K562 (cell line): ENCODE measurements around the gene TUBA1A. TPM values are rescaled to one million over a fixed set of nuclear protein-coding genes. Genes with fewer than 3 reads are reported as not detected.

Experiments
- BRD4 ChIP-seq: fragments of 200-600 bp; sonication (generic); IDR thresholded peaks from 2 replicates; pipeline ENCODE4 v1.6.1; 2017; ENCODE audit warnings: inconsistent platforms
- BRD9 ChIP-seq: fragments of 450-650 bp; IDR thresholded peaks from 2 replicates; pipeline ENCODE4 v1.6.1; 2018; ENCODE audit warnings: low read depth; ENCODE audit not compliant: partially characterized antibody
- CEBPB ChIP-seq: fragments of 450-650 bp; IDR thresholded peaks from 2 replicates; pipeline ENCODE4 v1.6.1; 2016; ENCODE audit warnings: missing genetic modification characterization, missing compliant biosample characterization
- CREB1 ChIP-seq, 2 experiments: sonication (generic) in 1 of 2; formaldehyde crosslinking in 1 of 2; IDR thresholded peaks; 2 replicates each; pipeline versions ENCODE4 v1.6.1 to v1.8.0; 2012 to 2022; ENCODE audit warnings: inconsistent platforms in 1 of 2, mild to moderate bottlenecking in 1 of 2, missing genetic modification reagents in 1 of 2, moderate library complexity in 1 of 2
- CREM ChIP-seq: IDR thresholded peaks from 2 replicates; pipeline ENCODE4 v1.6.1; 2014; ENCODE audit warnings: antibody characterized with exemption, low read depth
- CXXC5 ChIP-seq: fragments of 250-450 bp; sonication (Bioruptor Pico); IDR thresholded peaks from 2 replicates; pipeline ENCODE4 v1.8.0; 2022; ENCODE audit warnings: inconsistent platforms, mild to moderate bottlenecking, moderate library complexity
- ETV5 ChIP-seq: sonication (generic); formaldehyde crosslinking; IDR thresholded peaks from 2 replicates; pipeline ENCODE4 v1.4.0; 2020; ENCODE audit warnings: low read depth, mild to moderate bottlenecking, missing genetic modification reagents
- FOS ChIP-seq: IDR thresholded peaks from 3 replicates; pipeline ENCODE4 v1.6.1; 2011; ENCODE audit not compliant: insufficient read length; ENCODE audit errors: extremely low read depth
- MYNN ChIP-seq, 2 experiments: sonication (generic); formaldehyde crosslinking in 1 of 2; IDR thresholded peaks; 2 replicates each; pipeline versions ENCODE4 v1.5.0 to v1.6.1; 2016 to 2020; ENCODE audit warnings: antibody characterized with exemption in 1 of 2, missing genetic modification reagents in 1 of 2
- NCOA1 ChIP-seq: fragments of 450-650 bp; IDR thresholded peaks from 2 replicates; pipeline ENCODE4 v1.6.1; 2016; ENCODE audit warnings: low read depth
- NEUROD1 ChIP-seq: fragments of 150-350 bp; IDR thresholded peaks from 2 replicates; pipeline ENCODE4 v1.6.1; 2014; ENCODE audit warnings: borderline replicate concordance, low read length, low read depth; ENCODE audit not compliant: partially characterized antibody
- OTX1 ChIP-seq: fragments of 450-650 bp; formaldehyde crosslinking; IDR thresholded peaks from 2 replicates; pipeline ENCODE4 v1.4.0; 2022; ENCODE audit warnings: mild to moderate bottlenecking
- POLR2A ChIP-seq: fragments of 450-650 bp; conservative IDR thresholded peaks from 2 replicates; pipeline ENCODE4 v1.6.1; 2016
- PRDM10 ChIP-seq: fragments of 450-650 bp; IDR thresholded peaks from 2 replicates; pipeline ENCODE4 v1.6.1; 2018; ENCODE audit not compliant: partially characterized antibody
- SREBF1 ChIP-seq: fragments of 150-350 bp; IDR thresholded peaks from 2 replicates; pipeline ENCODE4 v1.6.1; 2014; ENCODE audit warnings: antibody characterized with exemption, low read depth, low read length, borderline replicate concordance
- YY1 ChIP-seq, 3 experiments: IDR thresholded peaks; 2 replicates each; pipeline ENCODE4 v1.6.1; 2011; ENCODE audit warnings: low read length in 2 of 3, mild to moderate bottlenecking in 2 of 3, moderate library complexity in 2 of 3, borderline replicate concordance in 1 of 3, control low read depth in 1 of 3, low read depth in 1 of 3; ENCODE audit not compliant: insufficient read depth in 3 of 3, insufficient replicate concordance in 2 of 3, control insufficient read depth in 1 of 3, insufficient read length in 1 of 3; ENCODE audit errors: extremely low read depth in 1 of 3
- ZNF24 ChIP-seq: fragments of 450-650 bp; IDR thresholded peaks from 2 replicates; pipeline ENCODE4 v1.6.1; 2016
- ZNF253 ChIP-seq: fragments of 250-450 bp; sonication (Bioruptor Pico); conservative IDR thresholded peaks from 2 replicates; pipeline ENCODE4 v1.6.1; 2021; ENCODE audit warnings: mild to moderate bottlenecking
- ZNF561 ChIP-seq: fragments of 450-650 bp; formaldehyde crosslinking; conservative IDR thresholded peaks from 2 replicates; pipeline ENCODE4 v1.4.0; 2020; ENCODE audit warnings: mild to moderate bottlenecking, moderate library complexity
- polyA plus RNA-seq, 8 experiments: library from polyadenylated mRNA; depleted of rRNA in 4 of 8; stranded (reverse) in 5 of 8; unstranded in 3 of 8; fragments of >200 nt; fragmentation: Nextera tagmentation in 2 of 8; fragmentation: Illumina TruSeq in 1 of 8; extraction: Ambion mirVana in 2 of 8; extraction: Trizol in 1 of 8; gene quantifications; 2 replicates each; pipeline versions ENCODE4 v1.2.1 to v1.2.3, GENCODE V29; 2011 to 2014; ENCODE audit warnings: inconsistent platforms in 1 of 8, missing spikeins in 1 of 8
- total RNA-seq, 7 experiments: library from RNA; depleted of rRNA in 6 of 7; stranded (reverse); fragments of >200 nt in 6 of 7; fragmentation: Illumina TruSeq in 2 of 7; extraction: Trizol in 2 of 7; gene quantifications; 2 replicates each; pipeline versions ENCODE4 v1.2.1 to v1.2.3, GENCODE V29; 2011 to 2021; ENCODE audit warnings: low replicate concordance in 1 of 7
- TF ChIP-seq, protein P1 (sequence below): fragments of 450-650 bp; formaldehyde crosslinking; conservative IDR thresholded peaks from 2 replicates; pipeline ENCODE4 v1.4.0; 2022; ENCODE audit warnings: mild to moderate bottlenecking, missing genetic modification characterization
- TF ChIP-seq, protein P2 (sequence below), 2 experiments: IDR thresholded peaks; 2 replicates each; pipeline ENCODE4 v1.6.1; 2011; ENCODE audit warnings: borderline replicate concordance in 1 of 2, control low read depth in 1 of 2, low read depth in 1 of 2, low read length in 1 of 2, mild to moderate bottlenecking in 1 of 2, mixed read lengths in 1 of 2, moderate library complexity in 1 of 2; ENCODE audit not compliant: insufficient read depth in 1 of 2, insufficient read length in 1 of 2, poor library complexity in 1 of 2, severe bottlenecking in 1 of 2; ENCODE audit errors: extremely low read depth in 1 of 2

TUBA1A gene
- total and polyA plus RNA-seq, 9 of the 15 experiments (the other 6 are each of a cell fraction or from before 2014, with no cell fraction given) = 7.4 to 45.1 (median 11.9) TPM

GRCh38 chr12:49233842-49234526, 45.1 kb upstream of the TUBA1A start (continued):
- TF ChIP-seq, protein P1, sequence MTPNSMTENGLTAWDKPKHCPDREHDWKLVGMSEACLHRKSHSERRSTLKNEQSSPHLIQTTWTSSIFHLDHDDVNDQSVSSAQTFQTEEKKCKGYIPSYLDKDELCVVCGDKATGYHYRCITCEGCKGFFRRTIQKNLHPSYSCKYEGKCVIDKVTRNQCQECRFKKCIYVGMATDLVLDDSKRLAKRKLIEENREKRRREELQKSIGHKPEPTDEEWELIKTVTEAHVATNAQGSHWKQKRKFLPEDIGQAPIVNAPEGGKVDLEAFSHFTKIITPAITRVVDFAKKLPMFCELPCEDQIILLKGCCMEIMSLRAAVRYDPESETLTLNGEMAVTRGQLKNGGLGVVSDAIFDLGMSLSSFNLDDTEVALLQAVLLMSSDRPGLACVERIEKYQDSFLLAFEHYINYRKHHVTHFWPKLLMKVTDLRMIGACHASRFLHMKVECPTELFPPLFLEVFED (CRISPR knock-in tag) = no peak
- TF ChIP-seq CEBPB (0 out of 2 replicates have a peak, but pooled peaks have one; percentile 13), CREM (peak; percentile 88), BRD4 (0 out of 2 replicates have a peak, but pooled peaks have one; percentile 49), ZNF253 (CRISPR knock-in tag) (no peak), FOS (peak; percentile 40), CREB1 (IDR thresholded peaks at IDR 0.05) (0 out of 2 replicates have a peak, but pooled peaks have one; percentile 19), CREB1 (CRISPR knock-in tag; IDR thresholded peaks at IDR 0.05) (0 out of 2 replicates have a peak, but pooled peaks have one; percentile 25), PRDM10 (peak; percentile 33), MYNN (IDR thresholded peaks at IDR 0.05) (peak; percentile 8; the same call in 1 of the 2 replicates), MYNN (CRISPR knock-in tag; IDR thresholded peaks at IDR 0.05) (no peak), OTX1 (CRISPR knock-in tag) (no peak), YY1 (IDR thresholded peaks at IDR 0.05; ENCODE audit: borderline replicate concordance in 1 of 3, control insufficient read depth in 1 of 3, extremely low read depth in 1 of 3, insufficient read depth in 3 of 3, insufficient read length in 1 of 3, insufficient replicate concordance in 2 of 3, low read depth in 1 of 3, low read length in 2 of 3) (peak in 1 of 3 experiments; percentile 28), SREBF1 (peak; percentile 96), NCOA1 (0 out of 2 replicates have a peak, but pooled peaks have one; percentile 4), BRD9 (peak; percentile 47), NEUROD1 (peak; percentile 71), POLR2A (peak; percentile 59), ETV5 (CRISPR knock-in tag) (no peak), CXXC5 (CRISPR knock-in tag) (no peak; the same call in 1 of the 2 replicates), ZNF561 (CRISPR knock-in tag) (no peak), ZNF24 (peak; percentile 56; the same call in 1 of the 2 replicates)
- TF ChIP-seq, protein P2, sequence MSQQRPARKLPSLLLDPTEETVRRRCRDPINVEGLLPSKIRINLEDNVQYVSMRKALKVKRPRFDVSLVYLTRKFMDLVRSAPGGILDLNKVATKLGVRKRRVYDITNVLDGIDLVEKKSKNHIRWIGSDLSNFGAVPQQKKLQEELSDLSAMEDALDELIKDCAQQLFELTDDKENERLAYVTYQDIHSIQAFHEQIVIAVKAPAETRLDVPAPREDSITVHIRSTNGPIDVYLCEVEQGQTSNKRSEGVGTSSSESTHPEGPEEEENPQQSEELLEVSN (IDR thresholded peaks at IDR 0.05; ENCODE audit: borderline replicate concordance in 1 of 2, extremely low read depth in 1 of 2, insufficient read depth in 1 of 2, insufficient read length in 1 of 2, low read depth in 1 of 2, low read length in 1 of 2, poor library complexity in 1 of 2, severe bottlenecking in 1 of 2) = peak; percentile 9 to 40
